IMR-90 (cell line): ENCODE results near the gene NAA10. TPM values are rescaled to one million over a fixed set of nuclear protein-coding genes. Genes with fewer than 3 reads are reported as not detected.

ENCODE experiments used
- ATAC-seq: fragments of 200-7000 bp; cut with Tn5 transposase; 2 replicates; pipeline ENCODE4 v1.9.1; 2020; ENCODE audit warnings: low read depth, mild to moderate bottlenecking, moderate library complexity
- BruUV-seq: library from RNA; stranded (reverse); fragments of 400-500 nt; replicated peaks from 2 replicates; lab custom pipeline; 2021; lab: Mats Ljungman, UMichigan
- CTCF ChIA-PET: fragments of 300-600 bp; formaldehyde crosslinking; extraction: SDS; loops from one replicate; lab custom pipeline; 2021; ENCODE audit warnings: antibody characterized with exemption; lab: Yijun Ruan, JAX
- POLR2A ChIA-PET: fragments of 300-600 bp; sonication (Branson Sonifier 250); formaldehyde crosslinking; loops from one replicate; lab custom pipeline; 2022; ENCODE audit warnings: antibody characterized with exemption; ENCODE audit not compliant: unreplicated experiment; lab: Charles Lee
- DNase-seq: peaks from one replicate; pipeline ENCODE4 v3.0.0; 2013
- H2AFZ ChIP-seq: replicated peaks from 2 replicates; pipeline ENCODE3; 2013; ENCODE audit warnings: low read length, mild to moderate bottlenecking; ENCODE audit not compliant: poor library complexity
- H2AK5ac ChIP-seq: 2 replicates; pipeline ENCODE4 v1.6.1; 2013; ENCODE audit warnings: low read depth, low read length, inconsistent platforms
- H2AK9ac ChIP-seq: replicated peaks from 2 replicates; pipeline ENCODE3; 2013; ENCODE audit warnings: mild to moderate bottlenecking, low read depth, low read length, moderate library complexity; ENCODE audit not compliant: poor library complexity
- H2BK120ac ChIP-seq: 2 replicates; pipeline ENCODE4 v1.6.1; 2013; ENCODE audit warnings: low read depth, low read length, inconsistent platforms
- H2BK15ac ChIP-seq: 3 replicates; pipeline ENCODE4 v1.6.1; 2013; ENCODE audit warnings: low read depth, low read length, inconsistent platforms
- H2BK20ac ChIP-seq: 2 replicates; pipeline ENCODE4 v1.6.1; 2013; ENCODE audit warnings: low read depth, mild to moderate bottlenecking, inconsistent platforms, low read length, moderate library complexity
- H2BK5ac ChIP-seq: 2 replicates; pipeline ENCODE4 v1.6.1; 2013; ENCODE audit warnings: mild to moderate bottlenecking, low read depth, low read length, inconsistent platforms; ENCODE audit not compliant: poor library complexity, severe bottlenecking
- H3K14ac ChIP-seq: replicated peaks from 2 replicates; pipeline ENCODE4 v1.6.1; 2013; ENCODE audit warnings: low read depth, low read length, inconsistent platforms
- H3K18ac ChIP-seq: 2 replicates; pipeline ENCODE4 v1.6.1; 2013; ENCODE audit warnings: low read depth, low read length, control low read depth
- H3K23ac ChIP-seq: 2 replicates; pipeline ENCODE4 v1.6.1; 2013; ENCODE audit warnings: low read depth, low read length, inconsistent platforms
- H3K27ac ChIP-seq: 2 replicates; pipeline ENCODE4 v1.5.1; 2013; ENCODE audit warnings: mild to moderate bottlenecking, control low read depth, low read length; ENCODE audit not compliant: insufficient read depth
- H3K27me3 ChIP-seq: 2 replicates; pipeline ENCODE4 v1.6.1; 2013; ENCODE audit warnings: low read length; ENCODE audit not compliant: control insufficient read depth, insufficient read depth
- H3K36me3 ChIP-seq: 2 replicates; pipeline ENCODE4 v1.6.1; 2013; ENCODE audit warnings: low read length, mixed read lengths; ENCODE audit not compliant: control insufficient read depth, insufficient read depth
- H3K4ac ChIP-seq: 2 replicates; pipeline ENCODE4 v1.6.1; 2013; ENCODE audit warnings: low read depth, low read length, inconsistent platforms
- H3K4me1 ChIP-seq: 2 replicates; pipeline ENCODE4 v1.6.1; 2013; ENCODE audit warnings: low read length, mixed read lengths; ENCODE audit not compliant: control insufficient read depth, insufficient read depth
- H3K4me2 ChIP-seq: 2 replicates; pipeline ENCODE4 v1.6.1; 2013; ENCODE audit warnings: low read depth, mild to moderate bottlenecking, control low read depth, low read length, moderate library complexity
- H3K4me3 ChIP-seq: 2 replicates; pipeline ENCODE4 v1.5.1; 2013; ENCODE audit warnings: low read depth, mild to moderate bottlenecking, control low read depth, low read length, moderate library complexity; ENCODE audit not compliant: insufficient read depth
- H3K56ac ChIP-seq: 2 replicates; pipeline ENCODE4 v1.6.1; 2013; ENCODE audit warnings: low read length, inconsistent platforms; ENCODE audit not compliant: insufficient read depth; ENCODE audit errors: extremely low read depth
- H3K79me1 ChIP-seq, 2 experiments: 2 replicates each; pipeline ENCODE4 v1.6.1; 2013; ENCODE audit warnings: low read length in 2 of 2, inconsistent platforms in 1 of 2, low read depth in 1 of 2
- H3K9ac ChIP-seq: 2 replicates; pipeline ENCODE4 v1.6.1; 2013; ENCODE audit warnings: low read depth, low read length, control low read depth
- H3K9me1 ChIP-seq: 2 replicates; pipeline ENCODE4 v1.6.1; 2013; ENCODE audit warnings: low read length, inconsistent platforms; ENCODE audit not compliant: insufficient read depth
- H3K9me3 ChIP-seq: 2 replicates; pipeline ENCODE4 v1.6.1; 2013; ENCODE audit warnings: low read length; ENCODE audit not compliant: control insufficient read depth, insufficient read depth
- H4K20me1 ChIP-seq: 2 replicates; pipeline ENCODE4 v1.6.1; 2013; ENCODE audit warnings: low read length, inconsistent platforms; ENCODE audit not compliant: insufficient read depth
- H4K5ac ChIP-seq: 2 replicates; pipeline ENCODE4 v1.6.1; 2013; ENCODE audit warnings: mild to moderate bottlenecking, low read depth, low read length, control low read depth
- H4K8ac ChIP-seq, 2 experiments: 2 replicates each; pipeline ENCODE4 v1.6.1; 2013; ENCODE audit warnings: low read depth in 2 of 2, low read length in 2 of 2, control low read depth in 1 of 2, inconsistent platforms in 1 of 2
- H4K91ac ChIP-seq: 2 replicates; pipeline ENCODE4 v1.6.1; 2013; ENCODE audit warnings: low read depth, low read length, inconsistent platforms; ENCODE audit not compliant: insufficient read depth
- BHLHE40 ChIP-seq: fragments of 150-350 bp; IDR thresholded peaks from 2 replicates; pipeline ENCODE4 v1.6.1; 2016; ENCODE audit warnings: mild to moderate bottlenecking, low read depth, low read length
- CHD1 ChIP-seq: IDR thresholded peaks from 2 replicates; pipeline ENCODE4 v1.6.1; 2012; ENCODE audit warnings: low read depth, low read length, improper control_type of control experiment
- MAZ ChIP-seq: IDR thresholded peaks from 2 replicates; pipeline ENCODE4 v1.6.1; 2012; ENCODE audit warnings: low read depth, mild to moderate bottlenecking, low read length, improper control_type of control experiment, moderate library complexity, borderline replicate concordance
- NFE2L2 ChIP-seq: fragments of 150-350 bp; IDR thresholded peaks from 2 replicates; pipeline ENCODE4 v1.6.1; 2016; ENCODE audit warnings: low read depth, mild to moderate bottlenecking, low read length
- RCOR1 ChIP-seq: IDR thresholded peaks from 2 replicates; pipeline ENCODE4 v1.6.1; 2012; ENCODE audit warnings: mild to moderate bottlenecking, low read length, improper control_type of control experiment; ENCODE audit not compliant: insufficient replicate concordance
- WGBS, 2 experiments: methylation state at CpG; one replicate each; pipeline versions ENCODE4 v1.1.5 to v1.1.7; 2013; ENCODE audit warnings: missing lambda C conversion rate in 2 of 2; ENCODE audit not compliant: insufficient read length in 1 of 2; ENCODE audit errors: extremely low coverage in 2 of 2; 5-methylcytosine and 5-hydroxymethylcytosine counted together
- dilution Hi-C: fragments of 300-500 bp; cut with HindIII; formaldehyde crosslinking; loops from one replicate; pipeline ENCODE4 v1.14.3; 2018; ENCODE audit warnings: low sequenced_read_pairs; ENCODE audit not compliant: unreplicated experiment
- in situ Hi-C: fragments of 300-500 bp; cut with MboI; formaldehyde crosslinking; loops from 3 replicates; pipeline ENCODE4 v1.14.3; 2019; ENCODE audit warnings: low sequenced_read_pairs, inconsistent platforms, mixed read lengths
- intact Hi-C: fragments of 100-400 bp; cut with micrococcal nuclease; formaldehyde crosslinking; loops from 2 replicates; pipeline ENCODE4 v1.10.0; 2022
- polyA plus RNA-seq, 3 experiments: library from polyadenylated mRNA; depleted of rRNA; stranded (reverse); fragments of >200 nt; gene quantifications; 2 replicates each; pipeline ENCODE4 v1.2.3, GENCODE V29; 2012; ENCODE audit warnings: low replicate concordance in 1 of 3
- total RNA-seq: library from RNA; depleted of rRNA; stranded (reverse); fragments of >200 nt; gene quantifications from 2 replicates; pipeline ENCODE4 v1.2.3, GENCODE V29; 2012
- TF ChIP-seq, protein P1 (sequence below): fragments of 150-350 bp; IDR thresholded peaks from 2 replicates; pipeline ENCODE4 v1.6.1; 2017; ENCODE audit warnings: mild to moderate bottlenecking, antibody characterized with exemption, low read length, low read depth
- TF ChIP-seq, protein P2 (sequence below): fragments of 150-350 bp; IDR thresholded peaks from 2 replicates; pipeline ENCODE4 v1.6.1; 2016; ENCODE audit warnings: low read depth, mild to moderate bottlenecking, low read length, moderate library complexity, borderline replicate concordance

NAA10 gene
- total and polyA plus RNA-seq, 2 of the 4 experiments (the other 2 are of a cell fraction), result 98.6 to 172 TPM

DNA sequence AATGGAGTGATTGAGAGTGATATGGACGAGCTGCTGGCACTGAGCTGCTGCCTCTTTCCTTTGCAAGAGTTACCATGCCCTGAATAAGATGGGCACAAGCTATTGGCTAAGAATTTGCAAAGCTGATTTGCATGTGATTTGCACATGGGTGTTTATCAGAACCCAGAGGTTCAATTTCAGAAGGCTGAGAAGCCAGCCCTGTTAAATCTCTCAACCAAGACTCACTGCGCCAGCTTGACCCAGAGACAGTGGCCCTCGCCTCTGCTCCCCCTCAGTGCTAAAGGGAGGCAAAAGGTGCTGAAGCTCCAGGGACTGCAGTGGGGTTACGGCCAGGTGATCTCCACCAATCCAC lies 9.5 kb downstream of the NAA10 start:
- WGBS, 2 experiments, result 86% methylated on average over 1 of the region's 4 CpGs; no CpG with 5 or more reads in 1 of the 2 experiments

More for the DNA sequence above, 9.5 kb downstream of the NAA10 start:
- H2BK5ac ChIP-seq, result no peak overlapping the region
- peaks cover 6% of the 10 kb centered on the region; the same call in 1 of the 2 replicates for H3K36me3 ChIP-seq
- H3K18ac ChIP-seq, result no peak overlapping the region
- H2AK9ac ChIP-seq, result no peak overlapping the region
- H2AK5ac ChIP-seq, result no peak overlapping the region
- no peak overlapping the region for H2BK120ac ChIP-seq
- H4K8ac ChIP-seq, result no peak overlapping the region
- no peak overlapping the region for H3K4ac ChIP-seq
- POLR2A ChIA-PET, result no interaction called here
- no peaks in the 10 kb centered on the region for H3K9me3 ChIP-seq
- CTCF ChIA-PET, result no interaction called here
- no peak overlapping the region for H3K56ac ChIP-seq
- H2BK20ac ChIP-seq, result no peak overlapping the region
- ATAC-seq (no peak), DNase-seq (no peak)
- H3K23ac ChIP-seq, result no peak overlapping the region
- H3K4me3 ChIP-seq, result no peak overlapping the region
- peaks cover 3% of the 10 kb centered on the region; the same call in 1 of the 2 replicates for H3K27me3 ChIP-seq
- no peak overlapping the region for H2BK15ac ChIP-seq
- no peak overlapping the region for H3K9ac ChIP-seq
- in situ Hi-C loops (no loop called here), dilution Hi-C loops (no loop called here), intact Hi-C loops (loop anchor here (5.0 kb wide), 1 partner anchor 133 kb away; the partner anchor contains the start of genes IDH3G and SSR4)
- no peak overlapping the region for H3K14ac ChIP-seq
- no peak overlapping the region for H4K5ac ChIP-seq
- H3K9me1 ChIP-seq, result no peaks in the 10 kb centered on the region; the same call in 1 of the 2 replicates
- no peak overlapping the region for H2AFZ ChIP-seq
- H3K4me1 ChIP-seq, result peaks cover 2% of the 10 kb centered on the region
- no peak for TF ChIP-seq NFE2L2
- TF ChIP-seq, protein P1, sequence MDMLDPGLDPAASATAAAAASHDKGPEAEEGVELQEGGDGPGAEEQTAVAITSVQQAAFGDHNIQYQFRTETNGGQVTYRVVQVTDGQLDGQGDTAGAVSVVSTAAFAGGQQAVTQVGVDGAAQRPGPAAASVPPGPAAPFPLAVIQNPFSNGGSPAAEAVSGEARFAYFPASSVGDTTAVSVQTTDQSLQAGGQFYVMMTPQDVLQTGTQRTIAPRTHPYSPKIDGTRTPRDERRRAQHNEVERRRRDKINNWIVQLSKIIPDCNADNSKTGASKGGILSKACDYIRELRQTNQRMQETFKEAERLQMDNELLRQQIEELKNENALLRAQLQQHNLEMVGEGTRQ, result no peak
- TF ChIP-seq, protein P2, sequence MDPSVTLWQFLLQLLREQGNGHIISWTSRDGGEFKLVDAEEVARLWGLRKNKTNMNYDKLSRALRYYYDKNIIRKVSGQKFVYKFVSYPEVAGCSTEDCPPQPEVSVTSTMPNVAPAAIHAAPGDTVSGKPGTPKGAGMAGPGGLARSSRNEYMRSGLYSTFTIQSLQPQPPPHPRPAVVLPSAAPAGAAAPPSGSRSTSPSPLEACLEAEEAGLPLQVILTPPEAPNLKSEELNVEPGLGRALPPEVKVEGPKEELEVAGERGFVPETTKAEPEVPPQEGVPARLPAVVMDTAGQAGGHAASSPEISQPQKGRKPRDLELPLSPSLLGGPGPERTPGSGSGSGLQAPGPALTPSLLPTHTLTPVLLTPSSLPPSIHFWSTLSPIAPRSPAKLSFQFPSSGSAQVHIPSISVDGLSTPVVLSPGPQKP, result no peak
- TF ChIP-seq RCOR1, result no peak
- TF ChIP-seq BHLHE40, result no peak
- TF ChIP-seq MAZ, result no peak
- no peak for TF ChIP-seq CHD1
- H4K91ac ChIP-seq, result no peak overlapping the region
- H4K20me1 ChIP-seq, result no peaks in the 10 kb centered on the region; the same call in none of the 2 replicates
- no peak overlapping the region for H3K27ac ChIP-seq
- no peak overlapping the region for H3K4me2 ChIP-seq
- peaks cover 0 to 7% of the 10 kb centered on the region in 2 experiments; a peak in 2 of 4 replicates for H3K79me1 ChIP-seq
- BruUV-seq, result no TSS peak
